ENCODE measurements around the gene SEC24C. TPM values are rescaled to one million over a fixed set of nuclear protein-coding genes. Genes with fewer than 3 reads are reported as not detected.

SEC24C gene
- total RNA-seq, 2 donors from 2014 or later: 29.1 to 30.3 TPM

- peak overlapping the region; percentile 84 to 97 (median 92) for H3K27ac ChIP-seq
- peaks cover 29% of the 10 kb centered on the region for H3K4me1 ChIP-seq
- no peaks in the 10 kb centered on the region for H3K9me3 ChIP-seq
- WGBS, 2 donors: 0% methylated on average over 30 to 58 of the region's 58 CpGs
- ATAC-seq: peak; percentile 93
- peak; percentile 86 to 91 (median 90) for DNase-seq
- intact Hi-C loops (cut with DNase I): no loop called here
- H3K36me3 ChIP-seq (replicated peaks in 1 of 2; ENCODE audit: insufficient read depth in 1 of 2, low read depth in 2 of 2): peaks cover 0 to 10% of the 10 kb centered on the region in 2 donors
- TF ChIP-seq CTCF (IDR thresholded peaks at IDR 0.05) (peak in 1 of 7 experiments; percentile 4), POLR2A (IDR thresholded peaks at IDR 0.05) (peak; percentile 45 to 85 (median 81))
- H3K27me3 ChIP-seq: no peaks in the 10 kb centered on the region
- peak overlapping the region; percentile 72 to 79 for H3K4me3 ChIP-seq
Observed at GRCh38 chr10:73730153-73730906, 13.8 kb upstream of the SEC24C start.

GRCh38 chr10:73731588-73732375, 12.4 kb upstream of the SEC24C start:
- Histone ChIP-seq H3K4me1 (peaks cover 29% of the 10 kb centered on the region), H3K27me3 (no peaks in the 10 kb centered on the region), H3K4me3 (peak overlapping the region in 1 of 2 donors; percentile 72), H3K36me3 (replicated peaks in 1 of 2; ENCODE audit: insufficient read depth in 1 of 2, low read depth in 2 of 2) (peaks cover 0 to 2% of the 10 kb centered on the region in 2 donors), H3K27ac (peak overlapping the region in 3 of 4 donors; percentile 11 to 97 (median 34)), H3K9me3 (no peaks in the 10 kb centered on the region)
- TF ChIP-seq POLR2A (IDR thresholded peaks at IDR 0.05): no peak
- no peak for TF ChIP-seq CTCF (IDR thresholded peaks at IDR 0.05)
- intact Hi-C loops (cut with DNase I): no loop called here
- peak; percentile 28 to 54 (median 44) for DNase-seq
- no peak for ATAC-seq
- 62 to 81% methylated on average over 36 to 41 of the region's 42 CpGs for WGBS, 2 donors

- intact Hi-C loops (cut with DNase I): no loop called here
- Histone ChIP-seq H3K4me1 (peaks cover 29% of the 10 kb centered on the region), H3K9me3 (no peaks in the 10 kb centered on the region), H3K27ac (no peak overlapping the region), H3K27me3 (no peaks in the 10 kb centered on the region), H3K4me3 (no peak overlapping the region), H3K36me3 (replicated peaks in 1 of 2; ENCODE audit: insufficient read depth in 1 of 2, low read depth in 2 of 2) (peaks cover 0 to 1% of the 10 kb centered on the region in 2 donors)
- DNase-seq (no peak), ATAC-seq (no peak)
- TF ChIP-seq CTCF (IDR thresholded peaks at IDR 0.05) (no peak), POLR2A (IDR thresholded peaks at IDR 0.05) (no peak)
- WGBS, 2 donors: 94 to 98% methylated on average over 12 to 16 of the region's 20 CpGs
Observed at GRCh38 chr10:73732426-73732825, 11.7 kb upstream of the SEC24C start.

- Histone ChIP-seq H3K4me3 (no peak overlapping the region), H3K9me3 (no peaks in the 10 kb centered on the region), H3K36me3 (replicated peaks in 1 of 2; ENCODE audit: insufficient read depth in 1 of 2, low read depth in 2 of 2) (peaks cover 0 to 2% of the 10 kb centered on the region in 2 donors), H3K27ac (no peak overlapping the region), H3K4me1 (peaks cover 29% of the 10 kb centered on the region), H3K27me3 (no peaks in the 10 kb centered on the region)
- TF ChIP-seq CTCF (IDR thresholded peaks at IDR 0.05) (no peak), POLR2A (IDR thresholded peaks at IDR 0.05) (no peak)
- ATAC-seq (no peak), DNase-seq (no peak)
- WGBS, 2 donors: 85 to 89% methylated on average over 36 to 47 of the region's 84 CpGs
- intact Hi-C loops (cut with DNase I): no loop called here
Observed at GRCh38 chr10:73732931-73733623, 11.1 kb upstream of the SEC24C start.
